Activated CD4-positive, alpha-beta T cell treated with anti-CD3 and anti-CD28 coated beads, Interleukin-2, amount 50 U/mL, for 1 hour (primary cell): ENCODE results near the gene GNS.

ENCODE experiments used
- DNase-seq: peaks from one replicate; pipeline ENCODE4 v3.0.0-alpha.2; 2020

GNS gene

GRCh38 chr12:64671681-64672080 lies 87.5 kb downstream of the GNS start:
- DNase-seq, result no peak

GRCh38 chr12:64670919-64671639 lies 88.1 kb downstream of the GNS start:
- no peak for DNase-seq

GRCh38 chr12:64670019-64670418 lies 89.2 kb downstream of the GNS start:
- no peak for DNase-seq

GRCh38 chr12:64669270-64669842 lies 89.8 kb downstream of the GNS start:
- peak; percentile 23 for DNase-seq

GRCh38 chr12:64667793-64668192 lies 91.4 kb downstream of the GNS start:
- DNase-seq, result no peak

GRCh38 chr12:64666054-64666914 lies 92.9 kb downstream of the GNS start:
- DNase-seq, result no peak

- DNase-seq, result peak; percentile 52
These were observed 93.7 kb downstream of the GNS start for GRCh38 chr12:64665514-64665913.
